HCEC 1CT (cell line): Measurements from ENCODE around the gene OTOG.

Experiments used
- DNase-seq: peaks from one replicate; pipeline ENCODE4 v3.0.0-alpha.2; 2017

OTOG gene

DNA sequence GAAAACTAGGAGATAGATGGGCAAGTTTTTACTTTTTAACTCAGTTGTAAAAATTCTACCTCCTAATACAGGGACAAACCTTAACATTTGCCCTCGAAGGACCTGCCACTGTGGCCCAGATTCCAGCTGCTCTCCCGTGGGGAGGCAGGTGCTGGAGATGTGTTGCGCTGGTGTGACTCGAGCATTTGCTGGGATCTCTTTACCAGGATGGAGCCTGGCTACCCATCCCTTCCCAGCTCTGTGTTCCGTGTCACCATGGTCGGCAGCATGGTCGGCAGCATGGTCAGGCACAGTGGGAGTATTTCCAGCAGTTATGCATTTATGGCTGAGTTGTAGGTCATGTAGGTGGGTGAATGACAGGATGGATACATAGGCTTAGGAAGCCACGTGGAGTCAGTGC, 41.1 kb downstream of the OTOG start:
- DNase-seq, result no peak

DNA sequence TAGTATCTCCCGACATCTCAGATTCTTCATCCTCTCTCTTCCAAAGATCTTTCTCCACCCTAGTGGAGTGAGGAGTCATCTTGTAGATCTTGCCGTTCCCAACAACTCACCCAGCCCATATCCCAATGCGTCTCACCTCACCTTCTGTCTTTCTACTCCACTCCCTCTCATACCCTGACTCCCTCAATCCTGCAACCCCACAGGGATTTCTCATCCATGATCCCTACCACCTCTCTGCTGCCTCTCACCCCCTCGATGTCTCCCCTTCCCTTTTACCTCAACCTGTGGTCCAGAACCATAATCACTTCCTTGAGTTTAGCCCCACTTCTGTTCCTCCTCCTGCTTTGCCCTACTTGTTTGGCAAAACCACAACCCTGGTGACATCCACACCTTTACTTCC, 41.7 kb downstream of the OTOG start:
- DNase-seq, result no peak

DNA sequence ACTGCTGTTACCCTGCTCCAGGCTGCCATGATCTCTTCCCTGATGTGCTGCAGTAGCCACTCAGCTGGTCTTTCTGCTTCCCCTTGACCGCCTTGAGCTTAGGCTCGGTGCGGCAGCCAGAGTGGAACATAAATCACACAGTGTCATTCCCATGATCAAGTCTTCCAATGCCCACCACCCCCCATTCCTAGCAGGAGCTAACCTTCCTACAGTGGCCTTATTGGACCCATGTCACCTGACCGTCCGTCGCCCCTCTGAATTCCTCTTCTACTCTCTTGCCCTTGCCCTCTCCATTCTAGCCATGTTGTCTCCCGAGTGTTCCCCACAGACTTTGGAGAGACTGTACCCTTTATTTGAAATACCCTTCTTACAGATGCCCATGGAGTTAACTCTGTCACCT, 43.4 kb downstream of the OTOG start:
- no peak for DNase-seq

DNA sequence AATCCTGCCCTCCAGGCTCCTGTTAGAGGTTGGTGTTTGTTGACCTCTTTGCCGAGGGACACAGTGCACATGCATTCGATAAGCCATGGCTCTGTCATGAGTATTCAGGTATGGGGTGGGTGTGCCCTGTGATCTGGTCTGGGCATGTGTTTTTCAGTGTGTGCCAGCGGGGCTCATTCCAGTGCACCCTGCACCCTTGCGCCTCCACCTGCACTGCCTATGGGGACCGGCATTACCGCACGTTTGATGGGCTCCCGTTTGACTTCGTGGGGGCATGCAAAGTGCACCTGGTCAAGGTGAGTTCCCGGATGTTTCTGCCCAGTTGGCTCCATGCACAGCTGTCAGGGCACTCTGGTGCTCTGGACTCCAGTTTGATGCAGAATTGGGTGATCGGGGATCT, 44.2 kb downstream of the OTOG start:
- no peak for DNase-seq

DNA sequence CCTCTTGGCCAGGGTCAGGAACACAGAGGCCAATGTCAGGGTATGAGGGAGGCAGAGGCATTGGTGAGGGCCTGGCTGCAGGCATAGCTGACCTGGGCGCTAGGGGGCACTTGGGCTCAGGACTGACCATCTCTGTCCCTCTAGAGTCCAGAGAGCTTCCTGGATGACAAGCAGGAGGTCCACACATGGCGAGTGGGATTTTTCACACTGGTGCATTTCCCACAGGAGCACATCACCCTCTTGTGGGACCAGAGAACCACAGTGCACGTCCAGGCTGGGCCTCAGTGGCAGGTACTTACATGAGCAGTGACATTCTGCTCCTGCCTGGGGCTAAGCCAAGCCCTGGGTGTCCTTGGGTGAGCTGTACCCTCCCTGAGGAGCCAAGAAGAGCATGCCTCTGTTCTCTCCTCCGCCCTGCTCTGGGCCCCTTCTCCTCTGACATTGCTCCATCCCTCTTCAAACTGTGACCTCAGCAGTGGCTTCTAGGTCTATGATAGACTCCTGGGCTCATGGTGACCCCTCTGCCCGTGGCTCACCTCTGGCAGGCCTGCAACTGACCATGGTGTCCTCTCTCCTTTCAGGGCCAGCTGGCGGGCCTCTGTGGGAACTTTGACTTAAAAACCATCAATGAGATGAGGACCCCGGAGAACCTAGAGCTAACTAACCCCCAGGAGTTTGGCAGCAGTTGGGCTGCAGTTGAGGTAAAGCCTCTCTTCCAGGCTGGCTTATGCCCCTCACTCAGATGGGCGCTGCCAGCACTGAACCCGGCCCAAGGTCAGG, 46.6 kb downstream of the OTOG start:
- no peak for DNase-seq

DNA sequence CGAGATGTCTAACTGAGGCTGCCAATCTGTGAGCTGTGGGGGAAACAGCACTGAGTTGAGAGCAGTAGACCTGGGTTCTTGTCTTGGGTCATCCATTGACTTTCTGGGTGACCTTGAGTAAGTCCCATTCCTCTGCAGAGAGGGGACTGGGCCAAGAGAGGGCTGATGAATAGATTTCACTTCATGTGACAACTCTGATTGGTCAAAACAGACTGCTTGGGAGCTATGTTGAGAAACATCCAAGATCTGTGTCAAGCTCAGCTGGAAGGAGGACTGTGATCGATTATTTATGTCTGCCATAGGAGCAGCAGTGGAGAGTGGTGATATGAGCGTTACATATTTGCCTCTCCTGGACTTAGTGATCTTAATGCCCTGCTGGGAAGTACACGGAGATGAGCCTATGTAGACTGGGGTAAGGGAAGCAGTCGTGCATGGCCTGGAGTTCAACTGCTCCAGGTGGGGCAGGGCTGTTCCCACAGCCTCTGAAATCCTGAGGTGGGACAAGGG, 47.7 kb downstream of the OTOG start:
- DNase-seq, result no peak

DNA sequence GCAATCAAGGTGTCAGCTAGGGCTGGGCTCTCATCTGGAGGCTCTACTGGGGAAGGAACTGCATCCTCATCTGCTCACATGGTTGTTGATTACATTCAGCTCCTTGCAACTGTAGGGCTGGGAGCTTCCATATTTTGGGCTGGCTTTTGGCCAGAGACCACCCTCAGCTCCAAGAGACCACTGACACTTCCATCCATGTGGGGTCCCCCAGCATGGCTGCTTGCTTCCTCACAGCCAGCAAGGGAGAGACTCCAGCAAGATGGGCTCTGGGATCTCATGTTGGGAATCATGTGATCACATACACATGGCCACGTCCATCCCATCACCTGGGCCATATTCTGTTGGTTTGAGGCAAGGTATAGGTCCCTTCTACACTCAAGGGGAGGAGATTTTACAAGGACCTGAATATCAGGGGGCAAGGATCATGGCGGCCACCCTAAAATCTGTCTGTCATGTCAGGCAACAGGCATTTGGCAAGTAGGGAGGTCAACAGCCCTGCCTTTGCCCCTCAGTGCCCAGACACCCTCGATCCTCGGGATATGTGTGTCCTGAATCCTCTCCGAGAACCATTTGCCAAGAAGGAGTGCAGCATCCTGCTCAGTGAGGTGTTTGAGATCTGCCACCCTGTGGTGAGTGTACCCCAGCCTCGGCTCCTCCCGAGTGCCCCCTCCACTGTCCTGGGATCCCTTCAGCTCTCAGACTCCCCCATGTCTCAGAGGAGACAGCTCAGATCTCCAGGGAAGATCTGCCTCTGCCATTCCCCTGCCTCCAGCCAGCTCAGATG, 48.7 kb downstream of the OTOG start:
- DNase-seq, result no peak

DNA sequence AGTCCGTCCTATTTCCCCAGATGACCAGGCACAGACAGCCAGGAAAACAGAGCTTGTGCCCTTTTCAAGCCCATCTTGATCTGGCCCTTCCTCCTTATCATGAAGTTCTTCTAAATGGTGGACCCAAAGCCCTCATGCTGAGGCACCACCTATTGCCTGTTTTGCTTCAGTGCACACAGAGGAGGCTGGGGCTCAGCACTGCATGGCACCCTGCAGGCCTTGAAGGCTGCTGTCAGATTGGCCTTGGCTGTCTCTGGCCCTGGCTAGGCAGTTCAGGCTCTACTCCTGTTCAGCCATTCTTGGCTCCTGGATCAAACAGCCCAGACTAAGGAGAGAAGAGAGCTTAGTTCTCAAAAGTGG, 49.2 kb downstream of the OTOG start:
- no peak for DNase-seq

DNA sequence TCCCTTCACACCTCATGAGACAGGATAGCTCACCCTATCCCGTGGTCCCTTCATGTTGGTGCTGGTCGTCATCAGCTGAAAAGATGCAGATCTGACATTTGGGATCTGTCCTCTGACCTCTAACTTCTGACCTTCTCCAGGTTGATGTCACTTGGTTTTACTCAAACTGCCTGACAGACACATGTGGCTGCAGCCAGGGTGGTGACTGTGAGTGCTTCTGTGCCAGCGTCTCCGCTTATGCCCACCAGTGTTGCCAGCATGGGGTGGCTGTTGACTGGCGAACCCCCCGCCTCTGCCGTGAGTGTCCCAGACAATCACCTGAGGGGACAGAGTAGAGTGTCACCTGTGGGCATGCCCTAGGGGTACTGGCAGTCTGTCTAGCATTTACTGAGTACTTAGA, 49.7 kb downstream of the OTOG start:
- DNase-seq, result no peak

DNA sequence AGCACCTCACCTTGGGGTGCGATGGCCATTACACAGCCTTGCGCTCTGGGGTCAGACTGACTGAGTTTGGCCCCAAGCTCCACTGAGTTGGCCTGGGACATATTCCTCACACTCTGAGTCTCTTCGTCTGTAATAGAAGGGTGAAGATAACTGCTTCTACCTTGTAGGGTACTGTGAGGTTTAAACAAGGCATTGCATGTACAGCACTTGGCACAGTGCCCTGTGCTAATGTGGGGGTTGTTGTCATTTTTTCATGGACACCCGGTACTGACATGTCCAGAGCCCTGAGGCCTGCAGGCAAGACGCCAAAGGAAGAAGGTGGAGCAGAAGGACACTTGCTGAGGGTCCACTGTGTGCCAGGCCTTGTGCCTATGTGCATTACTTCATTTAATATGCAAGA, 50.7 kb downstream of the OTOG start:
- no peak for DNase-seq

DNA sequence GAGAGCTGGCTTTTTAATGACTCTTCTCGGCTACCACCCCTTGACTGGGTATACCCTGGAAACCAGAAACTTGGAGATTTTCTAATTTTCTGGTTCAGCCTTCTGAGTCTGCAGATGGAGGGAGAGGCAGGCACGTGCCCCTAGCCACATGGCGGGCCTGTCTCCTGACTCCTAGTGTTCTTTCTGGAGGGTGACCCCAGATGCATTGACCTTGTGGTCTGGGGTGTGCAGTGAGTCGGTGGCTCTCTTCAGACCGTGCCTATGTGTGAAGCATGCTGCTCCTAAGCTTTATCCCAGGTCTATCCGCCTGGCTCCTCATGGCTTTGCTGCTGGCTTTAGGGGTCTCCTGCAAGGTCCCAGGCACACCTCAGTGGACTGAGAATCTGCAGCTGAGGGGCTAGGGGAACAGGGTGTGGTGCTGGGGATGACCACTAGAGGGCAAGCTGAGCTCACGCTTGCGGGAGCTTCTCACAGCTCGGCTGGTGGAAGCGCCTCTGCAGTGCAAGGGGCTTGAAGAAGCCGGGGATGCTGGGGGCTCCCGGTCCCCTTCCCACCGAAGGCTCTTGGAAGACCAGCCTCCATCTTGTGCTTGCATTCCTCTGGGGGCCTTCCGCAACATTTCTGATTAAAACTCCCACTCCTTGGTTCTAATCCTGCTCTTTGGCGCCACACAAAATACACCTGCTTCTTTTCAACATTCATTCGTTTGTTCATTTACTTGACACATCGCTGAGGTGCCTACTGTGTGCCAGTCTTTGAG, 51.8 kb downstream of the OTOG start:
- peak; percentile 42 for DNase-seq

DNA sequence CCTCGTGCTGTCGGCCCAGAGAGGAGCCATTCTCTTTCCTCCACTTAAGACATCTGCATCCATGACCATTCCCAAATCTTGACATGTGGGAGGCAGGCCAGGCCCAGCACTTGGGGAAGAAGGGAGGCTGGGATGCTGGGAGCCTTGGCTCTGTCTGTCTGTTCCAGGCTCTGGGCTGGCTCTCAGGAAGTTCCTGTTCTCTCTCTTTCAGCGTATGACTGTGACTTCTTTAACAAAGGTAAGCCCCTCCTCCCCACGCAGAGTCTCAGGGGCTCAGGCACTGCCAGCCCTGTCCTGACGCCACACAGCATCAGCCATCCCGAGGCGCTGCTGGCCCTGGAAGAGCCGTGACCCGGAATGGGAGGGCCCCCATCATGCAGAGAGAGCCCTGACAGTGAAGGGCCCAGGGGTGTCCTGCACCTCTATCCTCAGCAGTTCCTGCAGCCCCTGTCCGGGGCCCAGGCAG, 52.4 kb downstream of the OTOG start:
- no peak for DNase-seq

DNA sequence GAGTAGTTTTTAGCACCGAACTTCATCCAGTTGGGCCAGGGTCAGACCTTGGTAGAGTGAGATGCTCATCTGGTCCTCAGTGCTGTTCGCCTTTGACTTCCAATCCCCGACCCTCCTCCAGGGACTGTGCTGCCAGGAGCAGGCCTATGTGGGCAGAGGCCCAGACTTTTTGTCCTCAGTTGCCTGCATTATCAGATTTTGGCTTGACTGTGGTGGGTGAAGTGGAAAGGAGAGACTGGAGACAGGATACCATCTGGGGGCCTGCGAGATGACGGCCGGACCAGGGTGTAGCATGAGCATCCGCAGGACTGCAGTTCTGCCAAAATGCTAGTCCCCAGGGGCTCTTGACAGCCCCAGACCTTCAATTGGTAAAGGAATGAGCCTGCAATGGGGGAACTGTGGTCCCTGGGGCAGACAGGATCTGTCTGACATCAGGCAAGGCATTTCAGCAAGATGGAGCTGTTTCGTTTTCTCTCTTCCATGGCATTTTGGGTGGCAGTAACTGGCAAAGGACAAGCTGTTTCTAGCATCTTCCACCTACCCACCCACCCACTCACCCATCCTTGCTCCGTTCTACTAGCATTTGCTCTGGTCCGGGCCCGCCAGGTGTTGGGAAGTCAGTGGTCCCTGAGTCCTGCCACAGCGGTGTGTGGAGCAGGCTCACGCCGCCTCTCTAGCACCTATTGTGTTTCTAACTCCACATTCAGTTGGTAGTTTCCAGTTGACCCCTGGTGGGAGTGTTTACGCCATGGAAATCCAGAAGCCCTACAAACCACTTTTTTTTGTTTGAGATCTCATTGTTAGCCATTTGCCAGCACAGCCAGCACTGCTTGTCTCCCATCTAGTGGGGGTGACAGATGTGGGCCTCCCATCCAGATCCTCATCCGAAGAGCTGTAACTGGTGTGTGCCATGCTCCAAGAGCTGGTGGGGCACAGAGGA, 53.5 kb downstream of the OTOG start:
- DNase-seq, result no peak

DNA sequence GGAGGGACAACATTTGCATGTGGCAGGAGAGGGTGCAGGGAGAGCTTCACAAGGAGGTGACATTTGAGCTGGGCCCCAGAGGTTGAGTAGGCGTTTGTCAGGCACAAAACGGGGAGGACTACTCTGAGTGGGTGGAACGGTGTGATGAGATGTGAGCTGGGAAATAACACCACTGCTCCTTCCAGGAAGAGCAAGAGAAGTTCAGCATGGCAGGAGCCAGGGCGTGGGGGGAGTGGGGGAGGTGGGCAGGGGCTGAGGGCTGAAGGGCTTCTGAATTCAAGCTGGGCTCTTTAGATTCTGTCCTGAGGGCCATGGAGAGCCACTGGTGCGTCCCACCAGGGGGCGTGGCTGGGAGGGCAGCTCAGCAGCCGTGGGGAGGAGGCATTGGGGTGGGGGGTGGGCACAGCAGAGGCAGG, 54.2 kb downstream of the OTOG start:
- no peak for DNase-seq

DNA sequence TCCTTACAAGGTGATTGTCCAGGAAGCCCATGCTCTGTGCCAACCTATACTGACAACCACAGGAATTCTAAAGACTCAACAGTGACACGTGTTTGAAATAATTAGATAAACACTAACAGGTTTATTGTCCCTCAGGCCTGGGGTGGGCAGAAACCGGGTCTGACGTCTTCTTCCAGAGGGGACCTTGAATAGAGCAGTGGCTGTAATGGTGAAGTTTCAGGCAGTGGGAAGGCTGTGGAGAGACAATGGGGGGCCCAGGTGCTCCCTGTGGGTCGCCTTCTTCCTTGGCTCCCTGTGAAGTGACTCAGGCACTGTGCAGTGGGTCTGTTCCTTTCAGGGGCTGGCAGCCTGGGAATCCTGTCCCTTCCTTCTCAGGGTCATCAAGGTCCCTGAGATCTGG, 54.6 kb downstream of the OTOG start:
- DNase-seq, result no peak

DNA sequence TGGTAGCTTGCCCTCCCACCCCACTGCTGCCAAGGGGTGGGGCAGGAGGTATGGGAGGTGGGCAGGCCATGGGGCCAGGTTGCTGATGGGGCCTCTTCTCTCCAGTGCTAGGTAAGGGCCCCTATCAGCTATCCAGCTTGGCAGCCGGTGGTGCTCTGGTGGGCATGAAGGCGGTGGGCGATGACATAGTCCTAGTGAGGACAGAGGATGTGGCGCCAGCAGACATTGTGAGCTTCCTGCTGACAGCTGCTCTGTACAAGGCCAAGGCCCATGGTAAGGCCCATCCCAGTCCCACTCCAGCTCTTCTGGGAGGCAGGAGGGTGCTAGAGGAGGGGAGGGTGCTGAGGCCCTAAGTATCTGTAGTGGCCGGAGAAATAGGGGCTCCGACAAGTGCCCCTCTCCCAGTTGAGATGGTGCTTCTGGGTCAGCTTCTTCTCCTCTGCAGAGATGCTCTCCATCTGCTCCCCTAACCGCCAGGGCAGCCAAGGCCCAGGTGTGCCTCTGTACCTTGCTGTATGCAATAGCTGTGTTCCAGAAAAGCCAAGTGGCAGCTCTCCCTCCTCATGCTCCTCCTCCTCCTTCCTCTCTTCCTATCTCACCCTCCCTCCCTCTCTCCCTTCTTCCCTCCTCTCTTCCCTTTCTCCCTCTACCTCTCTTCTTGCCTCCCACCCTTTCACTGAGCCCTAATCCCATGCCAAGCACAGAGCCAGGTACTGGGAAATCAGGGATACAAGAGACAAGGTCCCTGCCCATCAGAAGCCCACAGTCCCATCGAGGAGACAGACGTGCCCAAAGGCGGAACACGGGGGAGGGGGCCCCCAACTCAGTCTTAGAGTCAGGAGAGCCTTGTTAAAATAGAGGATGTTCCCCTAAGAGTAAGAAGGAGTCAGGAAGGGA, 55.3 kb downstream of the OTOG start:
- no peak for DNase-seq

DNA sequence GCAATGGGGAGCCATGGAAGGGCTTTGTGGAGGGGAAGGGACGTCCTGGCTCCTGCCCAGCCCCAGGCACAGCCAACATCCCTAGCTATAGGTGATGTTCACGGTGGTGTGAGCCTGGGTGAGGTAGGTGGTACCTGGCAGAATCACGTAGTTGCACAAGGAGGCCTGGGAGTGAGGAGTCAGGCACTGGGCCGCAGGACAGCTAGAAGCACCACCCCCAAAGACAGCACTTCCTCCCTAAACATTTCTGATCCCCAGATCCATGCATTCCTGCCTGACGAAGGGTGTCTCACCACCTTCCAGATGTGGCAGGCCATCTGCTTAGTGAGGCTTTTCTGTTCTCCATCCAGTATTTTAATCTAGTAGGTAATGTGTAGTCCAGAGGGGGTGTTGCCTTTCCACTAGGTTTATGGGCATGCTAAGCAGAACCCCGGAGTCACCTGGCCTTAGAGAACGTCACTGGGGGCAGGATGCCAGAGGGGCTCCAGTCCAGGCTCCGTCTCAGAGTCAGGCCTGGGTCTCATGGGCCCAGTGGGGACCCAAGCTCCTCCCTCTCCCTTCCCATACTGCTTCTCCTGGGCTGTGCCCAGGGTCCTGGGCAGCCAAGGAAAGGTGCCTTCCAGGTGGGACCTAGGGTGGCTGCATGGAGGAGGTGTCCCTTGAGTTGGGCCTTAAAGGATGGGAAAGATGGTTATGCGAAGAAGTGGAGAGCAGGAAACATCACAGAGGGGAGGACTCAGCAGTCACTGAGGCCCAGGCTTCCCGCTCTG, 56.2 kb downstream of the OTOG start:
- DNase-seq, result no peak

DNA sequence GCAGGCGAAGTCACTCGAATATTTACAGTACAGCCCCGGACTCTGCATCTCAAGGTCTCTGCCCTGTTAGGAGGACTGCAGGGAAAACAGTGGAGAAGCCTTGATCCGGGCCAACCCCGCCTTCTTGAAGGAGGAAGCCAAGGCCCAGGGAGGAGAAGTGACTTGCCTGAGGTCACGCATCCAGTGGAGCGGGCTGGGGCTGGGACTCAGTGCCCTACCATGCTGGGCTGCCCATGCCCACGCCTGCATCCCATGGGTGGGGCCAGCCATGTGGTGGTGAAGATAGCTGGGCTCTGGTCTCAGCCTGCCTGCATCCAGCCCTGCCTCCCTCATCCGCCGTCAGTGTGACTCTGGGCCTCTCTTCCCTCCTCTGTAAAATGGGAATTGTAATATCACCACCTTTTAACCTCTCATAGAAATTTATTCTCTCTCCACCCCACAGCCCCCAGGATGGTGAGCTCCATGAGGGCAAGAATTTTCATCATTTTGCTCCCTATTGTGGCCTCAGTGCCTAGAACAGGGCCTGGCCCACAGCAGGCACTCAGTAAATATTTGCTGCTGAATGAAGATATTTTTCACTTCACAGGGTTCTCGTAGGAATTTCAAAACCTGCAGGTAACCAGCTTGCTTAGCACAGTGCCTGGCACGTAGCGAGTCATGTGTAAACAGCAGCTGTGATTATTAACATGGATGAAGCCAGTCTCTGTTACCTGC, 57.3 kb downstream of the OTOG start:
- no peak for DNase-seq

DNA sequence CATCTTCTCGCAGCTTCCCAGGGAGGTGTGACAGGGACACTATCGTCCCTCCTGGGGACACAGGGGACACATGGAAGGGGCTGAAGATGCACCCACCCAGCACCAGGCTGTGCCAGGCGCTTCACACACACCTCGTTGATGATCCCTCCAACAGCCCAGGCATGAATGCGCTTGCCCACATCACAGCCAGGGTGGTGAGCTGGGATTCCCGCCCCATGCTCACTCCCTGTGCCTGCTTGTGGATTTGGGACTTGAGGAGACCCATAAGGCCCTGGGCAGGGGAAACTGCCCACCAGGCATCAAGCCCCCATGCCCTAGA, 57.8 kb downstream of the OTOG start:
- no peak for DNase-seq

DNA sequence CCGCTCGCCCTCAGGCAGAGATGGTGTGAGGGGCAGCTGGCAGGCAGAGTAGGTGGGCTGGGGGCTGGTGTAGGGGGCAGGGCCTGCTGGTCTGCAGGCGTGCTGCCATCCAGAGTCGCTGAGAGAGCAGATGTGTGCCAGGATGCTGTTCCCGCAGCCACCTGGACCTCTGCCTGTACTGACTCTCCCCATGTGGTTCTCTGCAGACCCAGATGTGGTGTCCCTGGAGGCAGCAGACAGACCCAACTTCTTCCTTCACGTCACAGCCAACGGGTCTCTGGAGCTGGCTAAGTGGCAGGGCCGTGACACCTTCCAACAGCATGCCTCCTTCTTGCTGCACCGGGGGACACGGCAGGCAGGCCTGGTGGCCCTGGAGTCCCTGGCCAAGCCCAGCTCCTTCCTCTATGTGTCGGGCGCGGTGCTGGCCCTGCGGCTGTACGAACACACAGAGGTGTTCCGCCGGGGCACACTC, 58.6 kb downstream of the OTOG start:
- no peak for DNase-seq
